Vagina (tissue), 2 donors: ENCODE results near the gene TDRD7. TPM values are rescaled to one million over a fixed set of nuclear protein-coding genes. Genes with fewer than 3 reads are reported as not detected.

Source experiments
- DNase-seq, 2 donors: peaks; one replicate each; pipeline ENCODE4 v3.0.0-alpha.2; 2017; ENCODE audit errors: extremely low spot score in 2 of 2
- H3K27ac ChIP-seq: fragments of 200-600 bp; sonication (generic); one replicate; pipeline ENCODE4 v1.5.1; 2019
- H3K27me3 ChIP-seq: fragments of 200-600 bp; sonication (generic); one replicate; pipeline ENCODE4 v1.5.1; 2019
- H3K36me3 ChIP-seq, 2 donors: fragments of 200-600 bp; sonication (generic); one replicate each; pipeline ENCODE4 v1.5.1; 2017 to 2019
- H3K4me1 ChIP-seq: fragments of 200-600 bp; sonication (generic); one replicate; pipeline ENCODE4 v1.5.1; 2019
- H3K4me3 ChIP-seq, 2 donors: fragments of 200-600 bp; sonication (generic); 1 replicate in 1 of 2; 2 replicates in 1 of 2; pipeline ENCODE4 v1.5.1; 2016 to 2019
- H3K9me3 ChIP-seq: fragments of 200-600 bp; sonication (generic); one replicate; pipeline ENCODE4 v1.5.1; 2019
- CTCF ChIP-seq, 3 experiments: fragments of 450-650 bp in 2 of 3; fragments of 200-600 bp in 1 of 3; sonication (generic) in 1 of 3; IDR thresholded peaks; one replicate each; pipeline ENCODE4 v1.5.1; 2017 to 2019; ENCODE audit warnings: antibody characterized with exemption in 3 of 3, mild to moderate bottlenecking in 2 of 3, moderate library complexity in 2 of 3
- POLR2A ChIP-seq, 2 donors: fragments of 450-650 bp; IDR thresholded peaks; one replicate each; pipeline ENCODE4 v1.6.1; 2017; ENCODE audit warnings: antibody characterized with exemption in 2 of 2, mild to moderate bottlenecking in 2 of 2, moderate library complexity in 2 of 2
- POLR2AphosphoS5 ChIP-seq, 2 donors: sonication (generic); formaldehyde crosslinking; IDR thresholded peaks; one replicate each; pipeline ENCODE4 v1.9.0; 2017; ENCODE audit warnings: antibody characterized with exemption in 2 of 2, mild to moderate bottlenecking in 2 of 2, low read depth in 1 of 2; ENCODE audit not compliant: insufficient read depth in 1 of 2
- intact Hi-C: fragments of 100-400 bp; cut with DNase I; formaldehyde crosslinking; loops from one replicate; pipeline ENCODE4 v1.15.1; 2023
- total RNA-seq: library from RNA; depleted of rRNA; stranded (reverse); fragments of >200 nt; gene quantifications from one replicate; pipeline ENCODE4 v1.2.3, GENCODE V29; 2016

The TDRD7 gene
- total RNA-seq, 1 donor from 2014 or later, result 13.5 TPM

GRCh38 chr9:97500263-97500662 is 88.4 kb downstream of the TDRD7 start:
- Histone ChIP-seq H3K27ac (peak overlapping the region; percentile 69), H3K27me3 (no peaks in the 10 kb centered on the region), H3K9me3 (no peaks in the 10 kb centered on the region), H3K4me1 (peaks cover 20% of the 10 kb centered on the region), H3K36me3 (peaks cover 0 to 8% of the 10 kb centered on the region in 2 donors), H3K4me3 (no peak overlapping the region)
- intact Hi-C loops, result loop anchor here (5.0 to 10.0 kb wide), 2 partner anchors 62 to 95 kb away; no protein-coding TSS in a partner anchor
- no peak for TF ChIP-seq CTCF (IDR thresholded peaks at IDR 0.05)
- no peak for TF ChIP-seq POLR2A (IDR thresholded peaks at IDR 0.05)
- no peak for TF ChIP-seq POLR2AphosphoS5 (IDR thresholded peaks at IDR 0.05; ENCODE audit: insufficient read depth in 1 of 2, low read depth in 1 of 2)
- no peak for DNase-seq

- intact Hi-C loops, result loop anchor here (5.0 to 10.0 kb wide), 2 partner anchors 62 to 94 kb away; no protein-coding TSS in a partner anchor
- H3K27ac ChIP-seq, result peak overlapping the region; percentile 69
- peak overlapping the region; percentile 63 to 80 for H3K4me3 ChIP-seq
- H3K9me3 ChIP-seq, result no peaks in the 10 kb centered on the region
- peaks cover 25% of the 10 kb centered on the region for H3K4me1 ChIP-seq
- TF ChIP-seq POLR2AphosphoS5 (IDR thresholded peaks at IDR 0.05; ENCODE audit: insufficient read depth in 1 of 2, low read depth in 1 of 2), result no peak
- TF ChIP-seq CTCF (IDR thresholded peaks at IDR 0.05), result no peak
- no peak for TF ChIP-seq POLR2A (IDR thresholded peaks at IDR 0.05)
- H3K27me3 ChIP-seq, result no peaks in the 10 kb centered on the region
- no peak for DNase-seq
- H3K36me3 ChIP-seq, result peaks cover 0 to 7% of the 10 kb centered on the region in 2 donors
Observed at GRCh38 chr9:97500765-97501176, 88.9 kb downstream of the TDRD7 start.

- intact Hi-C loops, result loop anchor here (5.0 to 10.0 kb wide), 2 partner anchors 61 to 93 kb away; no protein-coding TSS in a partner anchor
- TF ChIP-seq POLR2AphosphoS5 (IDR thresholded peaks at IDR 0.05; ENCODE audit: insufficient read depth in 1 of 2, low read depth in 1 of 2) (peak in 1 of 2 donors; percentile 67), CTCF (IDR thresholded peaks at IDR 0.05) (no peak), POLR2A (IDR thresholded peaks at IDR 0.05) (peak in 1 of 2 donors; percentile 37)
- DNase-seq, result no peak
Observed at GRCh38 chr9:97501177-97501971, 89.5 kb downstream of the TDRD7 start, which contains the start of gene TMOD1. TSS of gene TMOD1 (plus strand) at chr9:97501666. CDS start at chr9:97524189, 22,523 bp downstream.

GRCh38 chr9:97501972-97502221 is 90.0 kb downstream of the TDRD7 start:
- intact Hi-C loops, result loop anchor here (5.0 to 10.0 kb wide), 2 partner anchors 60 to 93 kb away; no protein-coding TSS in a partner anchor
- Histone ChIP-seq H3K4me3 (peak overlapping the region; percentile 63 to 80), H3K4me1 (peaks cover 37% of the 10 kb centered on the region), H3K36me3 (no peaks in the 10 kb centered on the region), H3K9me3 (no peaks in the 10 kb centered on the region), H3K27ac (peak overlapping the region; percentile 97), H3K27me3 (no peaks in the 10 kb centered on the region)
- DNase-seq, result no peak
- no peak for TF ChIP-seq POLR2AphosphoS5 (IDR thresholded peaks at IDR 0.05; ENCODE audit: insufficient read depth in 1 of 2, low read depth in 1 of 2)
- no peak for TF ChIP-seq POLR2A (IDR thresholded peaks at IDR 0.05)
- TF ChIP-seq CTCF (IDR thresholded peaks at IDR 0.05), result no peak

More at GRCh38 chr9:97501177-97501971, 89.5 kb downstream of the TDRD7 start, which contains the start of gene TMOD1:
- Histone ChIP-seq H3K4me1 (peaks cover 31% of the 10 kb centered on the region), H3K9me3 (no peaks in the 10 kb centered on the region), H3K4me3 (peak within 1 kb of the TSS; percentile 63 to 80), H3K27me3 (no peaks in the 10 kb centered on the region), H3K36me3 (peaks cover 0 to 1% of the 10 kb centered on the region in 2 donors), H3K27ac (peak within 1 kb of the TSS; percentile 97)
